ENCODE measurements around the gene CHKA. TPM values are rescaled to one million over a fixed set of nuclear protein-coding genes. Genes with fewer than 3 reads are reported as not detected.

CHKA gene
- polyA plus RNA-seq, 1 donor (not counting 4 experiments of a cell fraction or from before 2014, with no cell fraction given), result 7.1 TPM

DNA sequence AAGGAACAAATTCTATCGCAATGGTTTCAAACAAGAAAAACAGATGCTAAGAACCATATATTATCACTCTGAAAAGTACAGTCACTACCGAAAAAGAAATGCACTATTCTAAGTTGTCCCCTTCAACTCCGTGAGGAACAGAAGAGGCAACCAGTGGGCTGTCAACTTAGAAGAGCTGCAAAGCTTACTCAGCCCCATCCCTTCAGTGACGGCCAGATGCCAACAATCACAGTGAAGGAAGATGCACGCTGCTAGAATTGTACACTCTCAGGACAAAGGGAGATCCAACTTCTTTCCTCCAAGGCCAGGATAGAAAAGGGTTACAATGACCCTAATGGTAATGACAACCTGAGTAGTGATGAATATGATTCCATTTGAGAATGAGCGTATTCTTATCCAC lies 38.5 kb upstream of the CHKA start:
- DNase-seq (ENCODE audit: low read depth, low spot score), result no peak
- H3K27ac ChIP-seq (ENCODE audit: control insufficient read depth, insufficient read depth, low read length), result no peak overlapping the region
- no peaks in the 10 kb centered on the region for H3K27me3 ChIP-seq (ENCODE audit: control insufficient read depth, extremely low read depth, insufficient read depth, low read length)
- H3K36me3 ChIP-seq (ENCODE audit: control insufficient read depth in 2 of 2, extremely low read depth in 1 of 2, insufficient read depth in 2 of 2, low read length in 2 of 2), result peaks cover 5% of the 10 kb centered on the region in 2 experiments
- peaks cover 12% of the 10 kb centered on the region for H3K4me1 ChIP-seq (ENCODE audit: control insufficient read depth, extremely low read depth, insufficient read depth, low read length)
- no peaks in the 10 kb centered on the region for H4K20me1 ChIP-seq (ENCODE audit: control insufficient read depth, extremely low read depth, insufficient read depth, low read length)
- H3K9me1 ChIP-seq (ENCODE audit: control insufficient read depth, extremely low read depth, insufficient read depth, low read length), result no peaks in the 10 kb centered on the region
- H3K79me2 ChIP-seq (ENCODE audit: control insufficient read depth, insufficient read depth, low read length), result no peaks in the 10 kb centered on the region
- no peak overlapping the region for H3K4me3 ChIP-seq (ENCODE audit: control insufficient read depth in 2 of 3, extremely low read depth in 1 of 3, insufficient read depth in 2 of 3, low read depth in 1 of 3, low read length in 3 of 3)
- dilution Hi-C loops (cut with MboI; ENCODE audit: extremely low pct_ligation_motif_present, low sequenced_read_pairs), result no loop called here
- no peak overlapping the region for H3K9ac ChIP-seq (ENCODE audit: control insufficient read depth, extremely low read depth, insufficient read depth, low read length)
- H2AFZ ChIP-seq (ENCODE audit: control insufficient read depth, low read length), result no peak overlapping the region
- FAIRE-seq, result no peak
- H3K4me2 ChIP-seq (ENCODE audit: control insufficient read depth, extremely low read depth, insufficient read depth, low read depth, low read length), result no peak overlapping the region
- TF ChIP-seq, protein P1, sequence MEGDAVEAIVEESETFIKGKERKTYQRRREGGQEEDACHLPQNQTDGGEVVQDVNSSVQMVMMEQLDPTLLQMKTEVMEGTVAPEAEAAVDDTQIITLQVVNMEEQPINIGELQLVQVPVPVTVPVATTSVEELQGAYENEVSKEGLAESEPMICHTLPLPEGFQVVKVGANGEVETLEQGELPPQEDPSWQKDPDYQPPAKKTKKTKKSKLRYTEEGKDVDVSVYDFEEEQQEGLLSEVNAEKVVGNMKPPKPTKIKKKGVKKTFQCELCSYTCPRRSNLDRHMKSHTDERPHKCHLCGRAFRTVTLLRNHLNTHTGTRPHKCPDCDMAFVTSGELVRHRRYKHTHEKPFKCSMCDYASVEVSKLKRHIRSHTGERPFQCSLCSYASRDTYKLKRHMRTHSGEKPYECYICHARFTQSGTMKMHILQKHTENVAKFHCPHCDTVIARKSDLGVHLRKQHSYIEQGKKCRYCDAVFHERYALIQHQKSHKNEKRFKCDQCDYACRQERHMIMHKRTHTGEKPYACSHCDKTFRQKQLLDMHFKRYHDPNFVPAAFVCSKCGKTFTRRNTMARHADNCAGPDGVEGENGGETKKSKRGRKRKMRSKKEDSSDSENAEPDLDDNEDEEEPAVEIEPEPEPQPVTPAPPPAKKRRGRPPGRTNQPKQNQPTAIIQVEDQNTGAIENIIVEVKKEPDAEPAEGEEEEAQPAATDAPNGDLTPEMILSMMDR (optimal IDR thresholded peaks at IDR 0.05 in 1 of 3, IDR thresholded peaks at IDR 0.05 in 1 of 3, conservative IDR thresholded peaks at IDR 0.05 in 1 of 3; ENCODE audit: extremely low read depth in 1 of 3, insufficient read depth in 2 of 3, low read length in 3 of 3), result no peak
- no peak for TF ChIP-seq EZH2 (IDR thresholded peaks at IDR 0.05; ENCODE audit: low read length)
- no peaks in the 10 kb centered on the region for H3K9me3 ChIP-seq (ENCODE audit: control insufficient read depth, low read depth, low read length)

DNA sequence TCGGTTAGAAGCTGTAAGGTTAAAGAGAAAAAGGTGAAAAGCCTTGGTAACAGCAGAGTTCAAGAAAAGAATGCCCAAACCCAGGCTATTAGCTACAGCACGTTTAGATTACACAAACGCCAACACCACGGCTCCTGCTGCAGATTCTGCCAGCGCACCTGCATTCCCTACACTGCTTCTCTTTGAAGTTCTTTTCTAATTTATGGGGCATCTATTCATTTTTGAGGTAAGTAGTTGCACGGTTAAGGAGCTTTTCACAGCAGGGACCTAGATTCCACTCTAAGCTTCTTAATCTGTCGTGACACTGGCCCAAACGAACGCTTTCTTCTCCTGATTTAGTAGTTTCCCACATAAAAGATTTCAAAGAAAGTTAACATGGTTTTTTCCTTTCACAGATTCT lies 38.0 kb upstream of the CHKA start:
- H3K9me3 ChIP-seq (ENCODE audit: control insufficient read depth, low read depth, low read length), result no peaks in the 10 kb centered on the region
- FAIRE-seq, result no peak
- no peak overlapping the region for H3K9ac ChIP-seq (ENCODE audit: control insufficient read depth, extremely low read depth, insufficient read depth, low read length)
- dilution Hi-C loops (cut with MboI; ENCODE audit: extremely low pct_ligation_motif_present, low sequenced_read_pairs), result no loop called here
- H3K4me1 ChIP-seq (ENCODE audit: control insufficient read depth, extremely low read depth, insufficient read depth, low read length), result peaks cover 6% of the 10 kb centered on the region
- H3K27me3 ChIP-seq (ENCODE audit: control insufficient read depth, extremely low read depth, insufficient read depth, low read length), result no peaks in the 10 kb centered on the region
- H3K36me3 ChIP-seq (ENCODE audit: control insufficient read depth in 2 of 2, extremely low read depth in 1 of 2, insufficient read depth in 2 of 2, low read length in 2 of 2), result peaks cover 4 to 5% of the 10 kb centered on the region in 2 experiments
- no peaks in the 10 kb centered on the region for H3K9me1 ChIP-seq (ENCODE audit: control insufficient read depth, extremely low read depth, insufficient read depth, low read length)
- H3K79me2 ChIP-seq (ENCODE audit: control insufficient read depth, insufficient read depth, low read length), result no peaks in the 10 kb centered on the region
- H3K27ac ChIP-seq (ENCODE audit: control insufficient read depth, insufficient read depth, low read length), result no peak overlapping the region
- DNase-seq (ENCODE audit: low read depth, low spot score), result no peak
- no peaks in the 10 kb centered on the region for H4K20me1 ChIP-seq (ENCODE audit: control insufficient read depth, extremely low read depth, insufficient read depth, low read length)
- H3K4me3 ChIP-seq (ENCODE audit: control insufficient read depth in 2 of 3, extremely low read depth in 1 of 3, insufficient read depth in 2 of 3, low read depth in 1 of 3, low read length in 3 of 3), result no peak overlapping the region
- no peak overlapping the region for H2AFZ ChIP-seq (ENCODE audit: control insufficient read depth, low read length)
- TF ChIP-seq EZH2 (IDR thresholded peaks at IDR 0.05; ENCODE audit: low read length), result no peak
- H3K4me2 ChIP-seq (ENCODE audit: control insufficient read depth, extremely low read depth, insufficient read depth, low read depth, low read length), result no peak overlapping the region

DNA sequence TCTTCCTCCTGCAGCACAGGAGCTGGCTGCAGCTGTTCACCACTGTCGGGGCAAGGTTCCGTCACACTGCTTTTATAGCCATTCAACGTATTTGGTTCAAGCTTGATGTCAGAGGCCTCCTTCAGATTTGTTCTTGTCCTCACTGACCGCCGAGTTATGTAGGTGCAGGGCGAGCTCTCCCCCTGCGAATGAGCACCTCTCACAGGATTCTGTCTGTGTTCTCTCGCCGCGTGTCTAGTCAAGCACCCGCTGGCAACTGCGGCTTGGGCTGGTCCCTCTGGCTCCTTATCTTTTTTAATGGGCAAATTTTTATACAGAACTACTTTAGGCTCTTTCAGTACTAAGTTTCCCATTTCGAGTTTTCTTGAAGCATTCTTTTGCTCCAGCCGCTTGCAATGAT lies 37.4 kb upstream of the CHKA start:
- no peak overlapping the region for H3K27ac ChIP-seq (ENCODE audit: control insufficient read depth, insufficient read depth, low read length)
- no peak overlapping the region for H2AFZ ChIP-seq (ENCODE audit: control insufficient read depth, low read length)
- no peaks in the 10 kb centered on the region for H3K9me3 ChIP-seq (ENCODE audit: control insufficient read depth, low read depth, low read length)
- peaks cover 0 to 5% of the 10 kb centered on the region in 2 experiments for H3K36me3 ChIP-seq (ENCODE audit: control insufficient read depth in 2 of 2, extremely low read depth in 1 of 2, insufficient read depth in 2 of 2, low read length in 2 of 2)
- peaks cover under 1% of the 10 kb centered on the region for H3K4me1 ChIP-seq (ENCODE audit: control insufficient read depth, extremely low read depth, insufficient read depth, low read length)
- no peaks in the 10 kb centered on the region for H3K27me3 ChIP-seq (ENCODE audit: control insufficient read depth, extremely low read depth, insufficient read depth, low read length)
- dilution Hi-C loops (cut with MboI; ENCODE audit: extremely low pct_ligation_motif_present, low sequenced_read_pairs), result no loop called here
- DNase-seq (ENCODE audit: low read depth, low spot score) (no peak), FAIRE-seq (no peak)
- H3K4me3 ChIP-seq (ENCODE audit: control insufficient read depth in 2 of 3, extremely low read depth in 1 of 3, insufficient read depth in 2 of 3, low read depth in 1 of 3, low read length in 3 of 3), result no peak overlapping the region
- no peak for TF ChIP-seq EZH2 (IDR thresholded peaks at IDR 0.05; ENCODE audit: low read length)
- TF ChIP-seq, protein P1 (optimal IDR thresholded peaks at IDR 0.05 in 1 of 3, IDR thresholded peaks at IDR 0.05 in 1 of 3, conservative IDR thresholded peaks at IDR 0.05 in 1 of 3; ENCODE audit: extremely low read depth in 1 of 3, insufficient read depth in 2 of 3, low read length in 3 of 3), result no peak
- H4K20me1 ChIP-seq (ENCODE audit: control insufficient read depth, extremely low read depth, insufficient read depth, low read length), result no peaks in the 10 kb centered on the region
- H3K79me2 ChIP-seq (ENCODE audit: control insufficient read depth, insufficient read depth, low read length), result no peaks in the 10 kb centered on the region
- no peak overlapping the region for H3K4me2 ChIP-seq (ENCODE audit: control insufficient read depth, extremely low read depth, insufficient read depth, low read depth, low read length)
- no peak overlapping the region for H3K9ac ChIP-seq (ENCODE audit: control insufficient read depth, extremely low read depth, insufficient read depth, low read length)
- no peaks in the 10 kb centered on the region for H3K9me1 ChIP-seq (ENCODE audit: control insufficient read depth, extremely low read depth, insufficient read depth, low read length)
